B cell (primary cell): ENCODE measurements around the gene LGI4.

Experiments used
- EZH2 ChIP-seq: IDR thresholded peaks from 2 replicates; pipeline ENCODE4 v1.6.1; 2012; ENCODE audit warnings: borderline replicate concordance, low read depth, mild to moderate bottlenecking, moderate library complexity, low read length; ENCODE audit not compliant: insufficient read depth, poor library complexity, severe bottlenecking
- TF ChIP-seq, protein P1 (sequence below): fragments of 200-600 bp; IDR thresholded peaks from one replicate; pipeline ENCODE4 v1.8.0; 2022; ENCODE audit warnings: antibody characterized with exemption, mild to moderate bottlenecking

GRCh38 chr19:35089554-35089953 lies 45.3 kb downstream of the LGI4 start:
- no peak for TF ChIP-seq EZH2
- TF ChIP-seq, protein P1, sequence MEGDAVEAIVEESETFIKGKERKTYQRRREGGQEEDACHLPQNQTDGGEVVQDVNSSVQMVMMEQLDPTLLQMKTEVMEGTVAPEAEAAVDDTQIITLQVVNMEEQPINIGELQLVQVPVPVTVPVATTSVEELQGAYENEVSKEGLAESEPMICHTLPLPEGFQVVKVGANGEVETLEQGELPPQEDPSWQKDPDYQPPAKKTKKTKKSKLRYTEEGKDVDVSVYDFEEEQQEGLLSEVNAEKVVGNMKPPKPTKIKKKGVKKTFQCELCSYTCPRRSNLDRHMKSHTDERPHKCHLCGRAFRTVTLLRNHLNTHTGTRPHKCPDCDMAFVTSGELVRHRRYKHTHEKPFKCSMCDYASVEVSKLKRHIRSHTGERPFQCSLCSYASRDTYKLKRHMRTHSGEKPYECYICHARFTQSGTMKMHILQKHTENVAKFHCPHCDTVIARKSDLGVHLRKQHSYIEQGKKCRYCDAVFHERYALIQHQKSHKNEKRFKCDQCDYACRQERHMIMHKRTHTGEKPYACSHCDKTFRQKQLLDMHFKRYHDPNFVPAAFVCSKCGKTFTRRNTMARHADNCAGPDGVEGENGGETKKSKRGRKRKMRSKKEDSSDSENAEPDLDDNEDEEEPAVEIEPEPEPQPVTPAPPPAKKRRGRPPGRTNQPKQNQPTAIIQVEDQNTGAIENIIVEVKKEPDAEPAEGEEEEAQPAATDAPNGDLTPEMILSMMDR: no peak
